MV-4-11 (cell line): ENCODE results near the gene NME9.

Source experiments
- DNase-seq: peaks from one replicate; lab custom pipeline; 2025; lab: John Stamatoyannopoulos, UW

Gene NME9

DNA sequence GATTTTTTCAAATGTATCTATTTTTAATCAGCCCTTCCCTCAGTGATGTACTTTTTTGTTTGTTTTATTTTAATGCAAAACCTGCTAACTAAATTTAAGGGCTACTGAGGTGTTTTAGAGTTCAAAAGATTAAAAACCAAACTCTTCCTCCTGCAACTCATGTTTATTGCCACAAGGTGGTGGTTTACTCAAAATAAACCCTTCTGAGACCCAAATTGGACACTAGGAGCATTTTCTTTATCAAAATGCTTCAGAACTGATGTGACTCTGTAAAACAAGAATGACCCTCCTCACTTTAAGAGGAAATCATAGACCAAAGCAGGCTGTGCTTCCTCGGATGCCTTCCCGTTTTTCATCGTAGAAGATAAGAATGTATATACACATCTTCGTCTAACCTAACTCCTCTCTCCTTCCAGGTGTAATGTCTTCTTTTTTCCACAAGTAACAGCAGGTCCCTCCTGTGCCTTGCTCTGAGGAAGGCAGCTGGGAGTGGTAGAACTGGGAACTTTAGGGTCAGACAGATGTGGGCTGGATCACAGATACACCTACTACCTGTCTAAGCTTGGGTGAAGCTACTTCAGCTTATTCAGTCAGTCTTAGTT lies 2.9 kb upstream of the NME9 start:
- peak; percentile 50 for DNase-seq

- DNase-seq, result peak; percentile 15
These were observed 1.7 kb upstream of the NME9 start for GRCh38 chr3:138331143-138331894.

- no peak for DNase-seq
These were observed 288 bp upstream of the NME9 start for GRCh38 chr3:138329984-138330293.

DNA sequence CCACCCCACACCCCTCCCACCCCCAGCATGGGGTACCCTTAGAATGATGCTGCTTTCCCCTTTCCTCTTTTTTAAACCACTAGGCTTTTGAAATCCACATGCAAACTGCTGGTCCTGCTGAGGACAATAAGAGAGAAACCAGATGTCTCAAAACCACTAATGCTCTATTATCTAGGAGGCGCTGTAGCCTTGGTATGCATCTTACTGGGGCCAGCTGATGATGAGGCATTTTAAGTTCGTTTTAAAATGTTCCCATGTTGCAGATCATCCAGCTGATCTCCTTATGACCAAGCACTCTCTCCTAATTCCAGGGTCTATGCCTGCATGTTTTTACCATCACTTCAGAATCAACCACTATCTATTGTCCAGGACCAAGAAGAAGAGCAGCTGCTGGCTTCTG lies 1.3 kb downstream of the NME9 start:
- peak; percentile 80 for DNase-seq

DNA sequence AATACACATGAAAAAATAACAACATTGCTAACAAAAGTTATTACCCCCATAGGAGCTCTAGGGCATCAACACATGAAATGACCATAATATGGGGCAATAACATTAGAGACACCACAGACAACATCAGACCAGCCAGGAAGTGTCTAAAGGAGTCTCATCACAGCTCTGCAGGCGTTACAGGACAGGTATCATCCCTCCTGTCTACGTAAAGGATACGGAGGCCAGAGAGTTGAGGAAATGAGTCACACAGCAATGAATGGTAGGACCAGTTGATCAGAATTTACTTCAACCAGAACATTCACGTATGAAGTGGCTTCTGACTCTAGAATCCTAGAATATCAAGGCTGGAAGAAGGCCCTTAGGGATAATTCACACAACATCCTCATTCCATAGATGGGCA lies 1.8 kb downstream of the NME9 start:
- DNase-seq, result no peak

GRCh38 chr3:138326866-138327595 lies 2.6 kb downstream of the NME9 start:
- DNase-seq, result no peak

GRCh38 chr3:138325990-138326389 lies 3.7 kb downstream of the NME9 start:
- DNase-seq, result no peak

- DNase-seq, result no peak
These were observed 5.7 kb downstream of the NME9 start for GRCh38 chr3:138323971-138324370.

DNA sequence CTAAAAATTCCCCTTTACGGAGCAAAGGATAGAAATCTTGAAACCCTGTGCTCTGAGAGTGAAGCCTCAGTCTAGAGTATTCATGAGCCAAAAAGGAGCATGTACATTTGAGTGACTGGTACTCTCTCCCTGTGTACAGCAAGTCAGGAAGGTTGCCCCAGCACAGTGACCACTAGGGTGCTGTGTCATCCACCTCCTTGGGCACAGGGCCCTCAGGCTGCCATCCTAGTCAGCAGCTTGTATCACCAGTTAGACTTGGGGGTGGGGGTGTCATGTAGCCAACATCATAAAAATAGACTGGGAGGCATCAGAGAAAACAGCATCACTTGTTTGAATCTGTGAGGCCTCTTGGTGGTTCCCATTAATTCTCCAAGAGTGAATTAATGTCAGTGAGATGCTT lies 12.0 kb downstream of the NME9 start:
- no peak for DNase-seq

- DNase-seq, result no peak
These were observed 14.9 kb downstream of the NME9 start for GRCh38 chr3:138314751-138315150.

- DNase-seq, result no peak
These were observed 19.2 kb downstream of the NME9 start for GRCh38 chr3:138310494-138310893.

GRCh38 chr3:138308783-138309182 lies 20.9 kb downstream of the NME9 start:
- no peak for DNase-seq

GRCh38 chr3:138307899-138308298 lies 21.8 kb downstream of the NME9 start:
- DNase-seq, result no peak

- no peak for DNase-seq
These were observed 26.2 kb downstream of the NME9 start for GRCh38 chr3:138303474-138303873.

- no peak for DNase-seq
These were observed 29.0 kb downstream of the NME9 start for GRCh38 chr3:138300647-138301046.

GRCh38 chr3:138297876-138298275 lies 31.8 kb downstream of the NME9 start:
- DNase-seq, result no peak

- DNase-seq, result no peak
These were observed 32.5 kb downstream of the NME9 start for GRCh38 chr3:138297059-138297607.

DNA sequence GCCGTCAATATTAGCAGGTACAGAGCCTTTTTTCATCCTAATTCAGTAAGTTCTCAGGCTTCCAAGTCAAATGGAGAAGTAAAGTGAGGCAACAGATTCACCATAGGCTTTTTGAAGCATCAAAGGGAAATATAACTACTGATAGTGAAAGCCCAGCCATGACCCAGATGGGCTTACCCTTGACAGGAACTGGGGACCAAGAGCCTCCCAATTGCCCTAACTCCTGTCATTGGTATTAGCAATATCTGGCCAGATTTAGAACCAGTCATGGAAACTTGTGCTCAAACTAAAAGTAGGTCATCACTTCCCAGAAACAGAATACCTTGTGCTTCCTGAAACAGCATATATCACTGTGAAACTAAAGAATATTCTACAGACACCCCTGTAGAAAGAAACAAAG lies 33.0 kb downstream of the NME9 start:
- no peak for DNase-seq

- DNase-seq, result no peak
These were observed 40.0 kb downstream of the NME9 start for GRCh38 chr3:138289701-138290100.

GRCh38 chr3:138289260-138289659 lies 40.4 kb downstream of the NME9 start:
- DNase-seq, result no peak

GRCh38 chr3:138284957-138285477 lies 44.6 kb downstream of the NME9 start:
- DNase-seq, result no peak

GRCh38 chr3:138284079-138284478 lies 45.6 kb downstream of the NME9 start:
- no peak for DNase-seq

- no peak for DNase-seq
These were observed 46.8 kb downstream of the NME9 start for GRCh38 chr3:138282836-138283235.
